GM18499 (cell line): ENCODE data around the gene EPHA6.
"Not testable (repeated sequence)": the region's sequence is repeated elsewhere in the genome, so short reads cannot be mapped to it uniquely, and the experiment has no call there.

Experiments used
- ATAC-seq: cut with Tn5 transposase; IDR thresholded peaks from one replicate; pipeline ENCODE4 v1.9.1; 2021; ENCODE audit warnings: moderate number of reproducible peaks; ENCODE audit not compliant: insufficient read depth, unreplicated experiment

Gene EPHA6

DNA sequence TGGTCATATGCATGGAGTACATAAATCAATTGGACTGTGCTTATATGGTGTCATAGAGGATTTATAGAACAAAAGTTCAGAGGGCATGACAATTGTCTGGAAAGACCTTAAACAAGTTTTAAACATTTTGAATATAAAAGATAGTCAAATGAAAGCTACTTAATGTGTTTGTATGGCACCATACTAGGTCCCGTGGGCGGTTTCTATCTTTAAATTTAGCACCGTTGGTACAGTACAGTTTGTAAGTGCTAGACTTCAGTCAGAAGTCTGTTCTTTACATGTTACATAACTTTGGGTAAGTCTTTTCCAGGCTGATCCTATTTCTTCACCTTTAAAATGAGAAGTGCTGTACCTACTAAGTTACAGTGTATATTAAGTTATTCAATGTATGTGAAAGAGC lies 576.8 kb downstream of the EPHA6 start:
- ATAC-seq, result no peak

DNA sequence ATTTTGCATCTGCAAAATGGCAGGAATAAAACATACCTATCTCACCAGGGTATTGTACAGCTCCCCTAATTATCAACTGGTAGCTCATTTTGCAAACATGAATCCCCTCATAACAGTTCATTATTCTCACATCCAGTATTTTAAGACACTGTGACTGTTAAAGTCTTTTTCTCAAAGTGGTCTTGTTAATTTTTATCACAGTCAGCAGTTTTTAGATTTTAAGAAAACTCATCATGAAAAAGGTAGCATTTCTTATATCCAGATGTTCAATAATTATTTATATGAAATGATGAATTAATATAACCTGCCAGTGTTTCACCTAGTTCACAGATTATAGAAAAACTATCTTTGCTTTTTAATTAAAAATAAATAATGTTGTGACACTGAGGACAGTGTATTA lies 595.2 kb downstream of the EPHA6 start:
- no peak for ATAC-seq

DNA sequence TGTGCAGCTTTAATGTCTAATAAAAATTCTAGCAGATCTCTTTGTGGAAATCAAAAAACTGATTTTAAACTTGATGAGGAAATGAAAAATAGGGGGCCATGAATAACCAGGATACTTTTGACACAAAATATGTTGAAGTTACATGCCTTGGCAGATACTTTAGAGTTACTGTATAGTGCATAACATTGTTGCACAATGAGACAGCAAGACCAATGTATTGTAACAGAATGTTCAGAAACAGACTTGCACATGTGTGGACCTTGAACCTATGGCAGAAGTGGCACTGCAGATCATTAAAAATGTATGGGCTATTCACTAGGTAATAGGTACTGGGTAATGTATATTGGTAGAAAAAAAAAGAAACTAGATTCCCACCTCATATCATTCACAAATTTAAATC lies 607.2 kb downstream of the EPHA6 start:
- ATAC-seq, result no peak

DNA sequence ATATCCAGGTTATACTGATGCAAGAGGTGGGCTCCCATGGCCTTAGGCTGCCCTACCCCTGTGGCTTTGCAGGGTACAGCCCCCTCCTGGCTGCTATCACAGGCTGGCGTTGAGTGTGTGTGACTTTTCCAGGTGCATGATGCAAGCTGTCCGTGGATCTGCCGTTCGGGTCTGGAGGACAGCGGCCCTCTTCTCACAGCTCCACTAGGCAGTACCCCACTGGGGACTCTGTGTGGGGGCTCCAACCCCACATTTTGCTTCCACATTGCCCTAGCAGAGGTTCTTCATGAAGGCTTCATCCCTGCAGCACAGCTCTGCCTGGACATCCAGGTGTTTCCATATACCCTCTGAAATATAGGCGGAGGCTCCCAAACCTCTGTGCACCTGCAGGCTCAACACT lies 610.6 kb downstream of the EPHA6 start:
- ATAC-seq, result no peak

DNA sequence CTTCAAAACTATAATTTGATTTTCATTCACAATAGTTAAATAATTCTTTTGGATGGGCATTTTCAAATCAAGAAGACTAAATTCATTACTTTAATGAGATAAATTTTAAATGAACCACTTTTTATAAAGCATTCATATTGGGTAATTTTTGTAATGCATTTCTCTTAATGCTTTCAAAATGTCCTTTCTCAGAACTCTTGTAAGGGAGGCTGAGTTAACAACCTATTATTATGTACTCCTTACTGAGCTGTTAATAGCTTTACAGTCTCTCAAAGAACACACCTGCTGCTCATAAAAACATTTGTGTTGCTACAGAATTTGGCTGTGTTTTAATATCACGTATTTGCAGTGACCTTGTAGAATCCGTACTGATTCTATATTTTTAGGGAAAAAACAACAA lies 616.2 kb downstream of the EPHA6 start:
- ATAC-seq, result no peak

DNA sequence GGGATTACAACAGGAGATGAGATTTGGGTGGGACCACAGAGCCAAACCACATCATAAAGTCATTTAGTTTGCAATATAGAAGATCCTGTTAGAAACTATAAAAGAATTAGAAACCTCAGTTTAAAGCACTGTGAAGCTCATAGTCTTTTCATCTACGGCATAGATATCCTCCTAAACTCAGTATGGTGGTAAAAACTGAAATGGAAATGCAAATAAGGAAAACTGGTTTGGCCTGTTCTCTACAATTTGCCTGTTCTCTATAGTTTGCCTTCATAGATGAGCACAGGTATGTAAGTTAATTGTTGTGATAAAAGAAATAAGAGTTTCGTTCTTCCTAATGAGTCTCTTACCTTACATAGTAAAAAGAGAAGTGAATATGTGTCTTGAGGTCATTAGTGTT lies 618.5 kb downstream of the EPHA6 start:
- ATAC-seq, result no peak

DNA sequence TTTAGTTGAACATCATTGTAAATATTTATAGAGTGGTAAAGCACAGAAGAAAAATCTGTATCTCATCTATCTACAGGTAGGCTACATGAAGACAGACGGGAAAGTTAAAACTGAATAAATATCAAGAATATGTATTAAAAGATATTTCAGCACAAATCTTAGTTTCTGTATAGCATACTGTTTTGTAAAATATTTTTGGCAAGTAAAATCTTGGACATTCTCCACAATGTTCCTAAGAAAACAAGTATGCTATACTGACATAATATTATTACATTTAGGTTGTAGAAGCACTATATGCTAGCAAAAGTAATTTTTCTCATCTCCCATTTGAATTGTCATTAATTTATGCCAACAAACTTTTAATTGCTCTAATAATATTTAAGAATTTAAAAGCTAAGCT lies 623.7 kb downstream of the EPHA6 start:
- no peak for ATAC-seq

DNA sequence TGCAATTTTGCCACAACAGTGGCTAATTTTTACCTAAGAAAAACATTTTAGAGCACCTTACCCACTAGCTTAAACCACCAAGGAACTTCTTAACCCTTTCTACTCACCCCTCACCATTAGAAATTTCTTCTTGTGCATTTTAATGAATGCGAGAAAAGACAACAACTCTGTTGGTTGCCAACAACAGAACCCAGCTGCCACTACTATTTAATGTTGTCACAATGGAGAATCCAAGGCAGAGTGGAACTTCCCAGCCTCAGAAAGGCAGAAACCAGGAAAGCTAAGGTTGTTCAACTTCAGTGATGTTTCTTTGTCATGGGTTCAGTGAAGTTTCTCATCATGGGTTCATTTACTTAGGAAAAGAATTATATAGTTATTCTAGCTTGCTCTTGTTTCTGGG lies 625.0 kb downstream of the EPHA6 start:
- ATAC-seq, result no peak

DNA sequence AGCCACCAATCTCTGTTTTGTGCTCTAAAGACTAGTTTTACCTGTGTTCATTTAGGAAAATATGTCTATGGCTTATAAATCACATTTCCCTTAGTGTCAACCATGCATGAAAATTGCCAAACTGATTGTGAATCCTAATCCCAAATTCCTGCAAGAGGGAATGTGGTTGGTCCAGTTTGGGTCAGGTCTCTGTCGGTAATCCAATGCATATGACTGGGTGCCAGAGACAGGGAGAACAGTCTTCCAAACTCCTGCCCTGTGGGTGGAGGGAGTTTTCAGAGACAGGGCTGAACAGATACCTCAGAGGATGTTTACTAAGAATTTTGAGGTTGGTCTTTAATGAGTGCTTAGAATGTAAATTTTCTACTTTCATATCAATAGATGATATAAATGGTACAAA lies 649.6 kb downstream of the EPHA6 start:
- no peak for ATAC-seq

DNA sequence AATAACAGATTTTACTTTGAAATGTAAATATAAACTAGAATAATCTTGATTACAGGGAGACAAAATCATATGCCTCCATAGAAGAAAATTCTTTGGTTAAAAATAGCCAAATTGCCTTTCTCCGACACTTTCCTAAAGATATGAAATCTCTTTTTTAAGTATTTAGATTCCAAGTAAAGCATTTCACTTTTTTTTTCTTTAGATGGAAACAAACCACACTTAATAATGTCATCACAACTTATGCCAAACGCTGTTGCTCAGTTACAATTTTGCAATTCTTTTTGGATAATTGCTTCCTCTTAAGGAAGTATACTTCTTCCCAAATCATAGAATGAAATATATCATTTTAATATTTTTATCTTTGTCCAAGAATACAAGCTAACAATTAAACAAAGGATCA lies 656.1 kb downstream of the EPHA6 start:
- ATAC-seq, result no peak

DNA sequence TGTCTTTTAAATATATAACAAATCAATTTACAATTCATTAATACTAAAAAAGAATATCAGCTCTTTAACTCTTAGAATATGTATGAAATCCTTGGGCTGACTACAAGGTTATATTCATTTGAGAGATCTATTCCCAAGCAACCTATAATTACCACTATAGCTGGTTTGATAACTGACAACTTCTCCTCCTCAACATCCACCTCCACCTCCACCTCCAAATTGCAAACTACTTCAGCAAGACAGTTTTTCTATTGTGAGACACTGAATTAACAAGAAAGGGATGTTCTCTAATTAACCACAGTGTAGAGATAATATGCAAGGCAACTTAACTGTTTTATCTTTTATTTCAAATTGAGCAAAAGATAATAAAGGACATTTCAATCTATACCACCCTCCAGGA lies 665.3 kb downstream of the EPHA6 start:
- ATAC-seq, result no peak

DNA sequence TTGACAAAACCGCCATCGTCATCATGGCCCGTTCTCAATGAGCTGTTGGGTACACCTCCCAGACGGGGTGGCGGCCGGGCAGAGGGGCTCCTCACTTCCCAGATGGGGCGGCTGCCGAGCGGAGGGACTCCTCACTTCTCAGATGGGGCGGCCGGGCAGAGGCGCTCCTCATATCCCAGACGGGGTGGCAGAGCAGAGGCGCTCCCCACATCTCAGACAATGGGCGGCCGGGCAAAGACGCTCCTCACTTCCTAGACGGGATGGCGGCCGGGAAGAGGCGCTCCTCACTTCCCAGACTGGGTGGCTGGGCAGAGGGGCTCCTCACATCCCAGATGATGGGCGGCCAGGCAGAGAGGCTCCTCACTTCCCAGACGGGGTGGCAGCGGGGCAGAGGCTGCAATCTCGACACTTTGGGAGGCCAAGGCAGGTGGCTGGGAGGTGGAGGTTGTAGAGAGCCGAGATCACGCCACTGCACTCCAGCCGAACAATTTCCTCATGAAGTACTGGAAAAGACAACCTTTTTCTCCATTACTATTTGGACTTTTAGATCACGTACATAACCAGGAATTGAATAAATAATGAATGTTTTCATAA lies 666.4 kb downstream of the EPHA6 start:
- ATAC-seq, result not testable (repeated sequence)

DNA sequence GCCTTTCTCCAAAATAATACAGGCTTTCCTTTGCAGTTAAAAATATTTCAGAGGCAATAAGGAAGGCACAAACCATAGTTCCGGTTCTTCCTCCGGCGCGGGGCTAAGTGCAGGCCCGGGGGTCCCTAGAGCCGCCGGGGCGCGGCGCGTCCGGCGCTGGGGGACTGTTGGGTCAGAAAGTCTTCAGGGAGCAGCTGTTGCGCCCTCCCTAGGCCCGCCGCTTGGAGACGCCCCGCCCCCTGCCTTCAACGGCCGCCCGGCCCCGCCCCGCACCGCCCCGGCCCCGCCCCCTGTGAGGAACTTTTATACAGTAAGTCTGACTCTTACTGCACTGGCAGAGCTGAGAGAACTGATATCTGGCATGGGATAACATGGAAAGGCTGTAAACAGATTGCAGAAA lies 667.0 kb downstream of the EPHA6 start:
- ATAC-seq, result no peak

DNA sequence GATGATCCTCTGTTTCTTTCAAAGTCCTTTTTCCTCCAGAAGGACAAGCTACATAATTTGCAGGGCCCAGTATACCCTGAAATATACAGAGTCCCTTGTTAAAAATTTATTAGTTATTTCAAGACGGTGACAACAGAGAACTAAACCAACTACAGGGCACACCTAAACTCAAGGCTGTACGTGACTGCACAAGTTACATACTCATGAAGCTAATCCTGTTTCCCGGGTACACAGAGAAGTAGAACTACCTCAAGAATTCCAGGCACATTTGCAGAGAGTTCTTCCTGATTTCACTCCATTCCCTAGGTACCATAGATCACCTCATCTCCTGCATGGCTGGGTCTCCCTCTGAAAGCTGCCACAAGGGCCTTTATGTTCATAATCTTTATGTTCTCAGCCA lies 670.8 kb downstream of the EPHA6 start:
- ATAC-seq, result no peak

DNA sequence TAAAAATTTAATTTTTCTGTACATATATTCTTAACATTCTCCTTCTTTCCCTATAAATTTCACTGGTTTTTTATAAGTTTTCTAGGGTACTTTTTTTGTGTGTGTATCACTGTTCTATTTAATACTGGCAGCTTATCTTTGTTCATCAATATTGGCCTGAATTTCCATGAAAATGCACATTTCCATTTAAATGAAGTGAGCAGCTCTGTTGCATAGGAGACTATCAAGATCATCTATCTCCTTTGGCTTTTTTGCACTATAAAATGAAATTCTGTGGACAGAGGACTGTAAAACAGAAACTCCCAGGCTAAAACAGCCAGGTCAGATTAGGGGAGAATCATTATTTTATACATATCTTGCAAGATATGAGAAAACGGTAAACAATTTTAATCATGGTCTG lies 673.2 kb downstream of the EPHA6 start:
- ATAC-seq, result no peak

DNA sequence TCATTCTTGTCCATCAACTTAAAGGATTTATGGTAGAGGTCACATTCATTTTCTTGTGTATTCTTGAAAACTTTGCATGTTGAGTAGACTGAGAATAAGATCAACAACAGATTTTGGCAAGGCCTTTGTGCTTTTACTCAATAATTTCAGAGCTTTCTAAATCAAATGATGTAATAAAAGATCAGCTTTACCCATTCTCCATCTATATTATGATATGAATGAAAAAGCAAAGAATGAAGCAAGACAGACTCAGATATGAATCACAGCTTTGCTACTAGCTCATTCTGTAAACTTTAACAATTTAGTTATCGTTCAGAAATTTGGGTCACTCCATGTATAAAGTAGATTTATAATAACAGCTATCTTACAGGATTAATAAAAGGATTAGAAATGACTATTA lies 674.3 kb downstream of the EPHA6 start:
- ATAC-seq, result no peak

DNA sequence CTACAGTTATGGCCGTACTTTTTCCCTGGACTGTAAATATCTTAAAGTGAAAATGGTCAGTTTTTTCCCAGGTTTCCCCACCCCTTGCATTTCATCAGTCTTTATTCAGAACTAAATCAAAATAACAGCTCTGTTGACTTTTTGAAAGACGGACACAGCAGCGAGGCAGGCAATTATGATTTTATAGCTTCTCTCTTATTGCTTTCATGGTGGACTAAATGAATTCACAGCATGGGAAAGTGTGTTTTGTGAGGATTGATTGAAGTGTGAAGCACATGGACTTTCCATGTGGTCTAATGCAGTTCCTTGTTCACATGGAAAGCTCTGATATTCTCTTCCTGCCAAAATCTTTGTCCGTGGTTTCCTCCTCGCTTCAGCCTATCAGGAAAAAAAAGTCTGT lies 681.5 kb downstream of the EPHA6 start:
- ATAC-seq, result no peak

DNA sequence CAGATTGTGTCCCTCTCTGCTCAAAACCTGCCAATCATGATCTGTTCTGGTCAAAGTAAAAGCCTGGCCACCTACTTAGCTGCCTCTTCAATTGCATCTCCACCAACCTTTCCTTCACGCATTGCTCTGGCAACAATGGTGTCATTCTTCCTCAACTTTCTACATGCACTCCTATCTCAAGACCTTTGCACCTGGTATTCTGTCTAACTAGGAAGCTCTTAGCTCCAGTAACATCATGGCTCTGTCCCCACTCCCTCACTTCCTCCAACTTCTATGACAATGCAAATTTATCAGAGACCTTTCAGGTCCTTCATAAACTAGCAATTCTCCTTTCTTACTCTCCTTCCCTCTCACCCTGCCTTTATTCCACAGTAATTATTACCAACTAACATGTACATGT lies 682.7 kb downstream of the EPHA6 start:
- ATAC-seq, result no peak

DNA sequence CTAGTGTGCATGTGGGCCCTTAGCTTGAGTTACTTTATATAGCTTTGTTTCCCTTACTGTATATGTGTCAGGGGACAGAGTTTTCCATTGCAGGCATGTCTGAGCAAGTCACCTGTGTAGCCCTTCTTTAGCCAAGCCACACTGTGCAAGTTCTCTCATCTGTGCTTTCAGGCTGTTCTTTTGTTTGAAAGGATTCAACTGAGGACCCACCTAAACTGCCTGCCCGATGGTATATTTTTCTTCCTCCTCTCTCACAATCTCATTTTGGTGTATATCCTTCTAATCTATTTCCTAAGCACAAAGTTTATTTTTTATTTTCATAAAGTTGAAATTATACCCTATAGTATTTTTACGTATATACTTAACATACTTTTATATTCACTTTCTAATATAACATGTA lies 690.1 kb downstream of the EPHA6 start:
- ATAC-seq, result no peak

DNA sequence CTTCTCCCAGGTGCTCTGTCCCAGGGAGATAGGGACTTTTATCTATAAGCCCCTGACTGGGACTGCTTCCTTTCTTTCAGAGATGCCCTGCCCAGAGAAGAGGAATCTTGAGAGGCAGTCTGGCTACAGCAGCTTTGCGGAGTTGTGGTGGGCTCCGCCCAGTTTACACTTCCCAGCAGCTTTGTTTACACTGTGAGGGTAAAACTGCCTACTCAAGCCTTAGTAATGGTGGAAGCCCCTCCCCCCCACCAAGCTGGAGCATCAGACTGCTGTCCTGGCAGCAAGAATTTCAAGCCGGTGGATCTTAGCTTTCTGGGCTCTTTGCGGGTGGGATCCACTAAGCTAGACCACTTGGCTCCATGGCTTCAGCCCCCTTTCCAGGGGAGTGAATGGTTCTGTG lies 696.4 kb downstream of the EPHA6 start:
- ATAC-seq, result no peak

DNA sequence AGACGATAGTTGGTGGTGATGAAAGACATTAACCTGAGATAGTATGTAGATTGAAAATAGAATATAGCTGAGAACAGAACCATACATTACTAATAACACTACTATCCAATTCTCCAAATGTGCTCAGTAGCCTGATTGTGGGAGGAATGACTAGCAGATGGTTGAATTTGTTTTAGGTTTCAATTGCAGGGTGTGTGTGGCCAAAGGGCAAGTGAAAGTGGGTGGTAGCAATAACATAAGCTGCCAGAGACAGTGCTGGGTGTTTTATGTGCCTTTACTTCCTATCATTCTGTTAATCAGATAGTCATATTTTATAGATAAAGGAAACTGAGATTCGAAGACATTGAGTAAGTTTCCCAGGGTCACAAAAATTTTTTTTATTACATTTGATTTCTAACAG lies 700.7 kb downstream of the EPHA6 start:
- ATAC-seq, result no peak

DNA sequence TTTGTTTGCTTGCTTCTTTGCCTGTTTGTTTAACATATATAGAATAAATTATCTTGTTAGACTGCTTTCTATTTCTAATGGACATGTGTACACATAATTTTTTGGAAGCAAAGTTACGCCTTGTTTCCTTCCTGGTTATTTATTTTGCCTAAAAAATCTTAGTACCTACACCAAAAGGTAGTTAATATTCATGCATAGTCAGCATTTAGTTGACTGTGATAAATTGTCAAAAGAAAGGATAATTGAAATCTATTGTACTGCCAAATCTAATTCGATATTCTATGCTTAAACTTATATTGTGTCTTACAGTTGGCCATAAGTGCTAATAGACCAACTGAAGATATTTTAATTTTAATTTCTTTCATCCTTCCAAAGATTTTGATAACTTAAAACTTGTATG lies 716.3 kb downstream of the EPHA6 start:
- ATAC-seq, result no peak

DNA sequence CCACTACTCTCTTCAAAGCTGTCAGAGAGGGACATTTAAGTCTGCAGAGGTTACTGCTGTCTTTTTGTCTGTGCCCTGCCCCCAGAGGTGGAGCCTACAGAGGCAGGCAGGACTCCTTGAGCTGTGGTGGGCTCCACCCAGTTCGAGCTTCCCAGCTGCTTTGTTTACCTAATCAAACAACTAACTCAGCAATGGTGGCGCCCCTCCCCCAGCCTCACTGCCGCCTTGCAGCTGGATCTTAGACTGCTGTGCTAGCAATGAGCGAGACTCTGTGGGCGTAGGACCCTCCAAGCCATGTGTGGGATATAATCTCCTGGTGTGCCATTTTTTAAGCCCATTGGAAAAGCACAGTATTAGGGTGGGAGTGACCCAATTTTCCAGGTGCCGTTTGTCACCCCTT lies 733.2 kb downstream of the EPHA6 start:
- not testable (repeated sequence) for ATAC-seq
